H1 (cell line): ENCODE results near the gene ARHGAP24. TPM values are rescaled to one million over a fixed set of nuclear protein-coding genes. Genes with fewer than 3 reads are reported as not detected.

ENCODE experiments used
- CTCF ChIA-PET: fragments of 300-600 bp; sonication (Branson Sonifier 250); formaldehyde crosslinking; loops from one replicate; lab custom pipeline; 2021; ENCODE audit not compliant: partially characterized antibody; lab: Charles Lee
- POLR2A ChIA-PET: fragments of 300-600 bp; sonication (Branson Sonifier 250); formaldehyde crosslinking; loops from one replicate; lab custom pipeline; 2021; ENCODE audit warnings: inconsistent platforms; ENCODE audit not compliant: partially characterized antibody; lab: Charles Lee
- DNase-seq, 2 experiments: peaks; one replicate each; pipeline versions ENCODE4 v3.0.0 to v3.0.0-alpha.2; 2010 to 2022; ENCODE audit warnings: low spot score in 2 of 2, low read depth in 1 of 2, mixed read lengths in 1 of 2
- FAIRE-seq: peaks from 2 replicates; lab custom pipeline; 2011; peaks lifted over from hg19 to GRCh38; lab: Jason Lieb, UNC
- H2AFZ ChIP-seq: 2 replicates; pipeline ENCODE4 v1.8.1; 2012; ENCODE audit warnings: low read length, inconsistent platforms
- H2AK5ac ChIP-seq: 2 replicates; pipeline ENCODE4 v1.6.1; 2013; ENCODE audit warnings: low read depth, low read length
- H2BK120ac ChIP-seq: replicated peaks from 2 replicates; pipeline ENCODE3; 2013; ENCODE audit warnings: low read depth, low read length, inconsistent platforms
- H2BK12ac ChIP-seq: 2 replicates; pipeline ENCODE4 v1.6.1; 2013; ENCODE audit warnings: low read depth, low read length
- H2BK15ac ChIP-seq: 2 replicates; pipeline ENCODE4 v1.6.1; 2013; ENCODE audit warnings: low read length
- H2BK20ac ChIP-seq: 2 replicates; pipeline ENCODE4 v1.6.1; 2013; ENCODE audit warnings: low read length
- H2BK5ac ChIP-seq: 2 replicates; pipeline ENCODE4 v1.6.1; 2013; ENCODE audit warnings: low read depth, low read length
- H3K14ac ChIP-seq: 2 replicates; pipeline ENCODE4 v1.6.1; 2013; ENCODE audit warnings: inconsistent platforms; ENCODE audit not compliant: insufficient read length
- H3K18ac ChIP-seq: 2 replicates; pipeline ENCODE4 v1.6.1; 2013; ENCODE audit warnings: low read length; ENCODE audit errors: extremely low read depth
- H3K23ac ChIP-seq: 2 replicates; pipeline ENCODE4 v1.6.1; 2013; ENCODE audit warnings: inconsistent platforms; ENCODE audit not compliant: insufficient read length
- H3K23me2 ChIP-seq: 2 replicates; pipeline ENCODE4 v1.6.1; 2013; ENCODE audit warnings: low read depth, low read length
- H3K27ac ChIP-seq: 2 replicates; pipeline ENCODE4 v1.6.1; 2011; ENCODE audit warnings: low read depth, low read length, inconsistent platforms
- H3K27me3 ChIP-seq, 4 experiments: replicated peaks in 1 of 4; 1 replicate in 1 of 4; 2 replicates in 3 of 4; pipeline versions ENCODE4 v1.6.1 to v1.8.1; 2011 to 2013; ENCODE audit warnings: low read length in 3 of 4, mild to moderate bottlenecking in 3 of 4, inconsistent platforms in 2 of 4, mixed read lengths in 2 of 4, moderate library complexity in 1 of 4; ENCODE audit not compliant: control insufficient read depth in 3 of 4, insufficient read depth in 3 of 4; ENCODE audit errors: extremely low read depth in 1 of 4
- H3K36me3 ChIP-seq, 4 experiments: 2 replicates each; pipeline versions ENCODE4 v1.6.1 to v1.8.1; 2011 to 2013; ENCODE audit warnings: mild to moderate bottlenecking in 4 of 4, low read length in 3 of 4, moderate library complexity in 2 of 4, control low read depth in 1 of 4, inconsistent platforms in 1 of 4; ENCODE audit not compliant: insufficient read depth in 4 of 4, control insufficient read depth in 2 of 4
- H3K4ac ChIP-seq: replicated peaks from 2 replicates; pipeline ENCODE3; 2013; ENCODE audit warnings: low read length, low read depth, mixed read lengths, inconsistent platforms; ENCODE audit not compliant: insufficient read length
- H3K4me1 ChIP-seq, 4 experiments: replicated peaks in 1 of 4; 1 replicate in 1 of 4; 2 replicates in 3 of 4; pipeline versions ENCODE4 v1.6.1 to v1.8.1; 2011 to 2013; ENCODE audit warnings: low read length in 3 of 4, inconsistent platforms in 2 of 4, mixed read lengths in 1 of 4; ENCODE audit not compliant: insufficient read depth in 4 of 4, control insufficient read depth in 3 of 4
- H3K4me2 ChIP-seq, 2 experiments: 2 replicates each; pipeline versions ENCODE4 v1.6.1 to v1.8.1; 2011 to 2013; ENCODE audit warnings: low read depth in 2 of 2, low read length in 2 of 2, control low read depth in 1 of 2, inconsistent platforms in 1 of 2, mild to moderate bottlenecking in 1 of 2; ENCODE audit not compliant: insufficient read depth in 1 of 2
- H3K4me3 ChIP-seq, 4 experiments: fragments of 200-600, 300-600 bp in 1 of 4; sonication (generic), shearing (Covaris generic), sonication (Bioruptor Twin) in 1 of 4; 2 replicates each; pipeline versions ENCODE4 v1.5.1 to v1.8.1; 2011 to 2016; ENCODE audit warnings: low read length in 4 of 4, low read depth in 3 of 4, control low read depth in 2 of 4, inconsistent platforms in 2 of 4, mild to moderate bottlenecking in 2 of 4, mixed read lengths in 1 of 4, moderate library complexity in 1 of 4; ENCODE audit not compliant: insufficient read depth in 2 of 4; ENCODE audit errors: extremely low read depth in 1 of 4
- H3K56ac ChIP-seq: replicated peaks from 2 replicates; pipeline ENCODE3; 2013; ENCODE audit warnings: low read depth, mild to moderate bottlenecking, mixed read lengths, low read length, inconsistent platforms; ENCODE audit not compliant: insufficient read length
- H3K79me1 ChIP-seq: 2 replicates; pipeline ENCODE4 v1.6.1; 2013; ENCODE audit warnings: low read depth, low read length, control low read depth
- H3K79me2 ChIP-seq, 2 experiments: 2 replicates each; pipeline versions ENCODE4 v1.6.1 to v1.8.1; 2012 to 2013; ENCODE audit warnings: low read length in 2 of 2, mild to moderate bottlenecking in 2 of 2, inconsistent platforms in 1 of 2; ENCODE audit not compliant: insufficient read depth in 2 of 2, control insufficient read depth in 1 of 2
- H3K9ac ChIP-seq, 4 experiments: replicated peaks in 1 of 4; 1 replicate in 1 of 4; 2 replicates in 3 of 4; pipeline versions ENCODE4 v1.6.1 to v1.8.1; 2011 to 2013; ENCODE audit warnings: low read depth in 3 of 4, low read length in 3 of 4, control low read depth in 2 of 4, mild to moderate bottlenecking in 2 of 4, moderate library complexity in 2 of 4, inconsistent platforms in 1 of 4; ENCODE audit errors: extremely low read depth in 1 of 4
- H3K9me3 ChIP-seq, 2 experiments: 2 replicates each; pipeline versions ENCODE4 v1.6.1 to v1.8.1; 2012 to 2013; ENCODE audit warnings: mild to moderate bottlenecking in 2 of 2, moderate library complexity in 2 of 2, control low read depth in 1 of 2, inconsistent platforms in 1 of 2, low read depth in 1 of 2, low read length in 1 of 2, mixed read lengths in 1 of 2; ENCODE audit not compliant: insufficient read depth in 2 of 2
- H4K20me1 ChIP-seq, 2 experiments: replicated peaks in 1 of 2; 2 replicates each; pipeline versions ENCODE3 to v1.8.1; 2011 to 2013; ENCODE audit warnings: inconsistent platforms in 2 of 2, low read length in 2 of 2, mild to moderate bottlenecking in 1 of 2; ENCODE audit not compliant: insufficient read depth in 2 of 2, control insufficient read depth in 1 of 2
- H4K5ac ChIP-seq: 2 replicates; pipeline ENCODE4 v1.6.1; 2013; ENCODE audit warnings: low read length, low read depth, mixed read lengths, inconsistent platforms; ENCODE audit not compliant: insufficient read length
- H4K8ac ChIP-seq: 2 replicates; pipeline ENCODE4 v1.8.0; 2013; ENCODE audit warnings: mild to moderate bottlenecking, moderate library complexity, low read length, inconsistent platforms; ENCODE audit not compliant: insufficient read depth; ENCODE audit errors: extremely low read depth
- H4K91ac ChIP-seq: replicated peaks from 2 replicates; pipeline ENCODE3; 2013; ENCODE audit warnings: low read length, mixed read lengths, inconsistent platforms; ENCODE audit not compliant: insufficient read length
- CEBPB ChIP-seq: IDR thresholded peaks from 2 replicates; pipeline ENCODE4 v1.6.1; 2012; ENCODE audit warnings: low read depth, low read length
- POLR2A ChIP-seq, 2 experiments: IDR thresholded peaks; 1 replicate in 1 of 2; 2 replicates in 1 of 2; pipeline ENCODE4 v1.6.1; 2011; ENCODE audit warnings: low read depth in 2 of 2, low read length in 2 of 2, mild to moderate bottlenecking in 2 of 2; ENCODE audit errors: control extremely low read depth in 1 of 2
- TAF1 ChIP-seq: IDR thresholded peaks from 2 replicates; pipeline ENCODE4 v1.6.1; 2011; ENCODE audit warnings: mild to moderate bottlenecking, low read depth, low read length
- TEAD4 ChIP-seq: IDR thresholded peaks from 2 replicates; pipeline ENCODE4 v1.6.1; 2012; ENCODE audit warnings: low read depth, low read length, inconsistent platforms, mixed read lengths
- WGBS, 2 experiments: shearing (Covaris generic) in 1 of 2; methylation state at CpG; one replicate each; pipeline versions ENCODE4 v1.1.6 to v1.1.7; 2013 to 2015; ENCODE audit warnings: low lambda C conversion rate in 2 of 2, mixed read lengths in 2 of 2, inconsistent platforms in 1 of 2, low coverage in 1 of 2, missing lambda C conversion rate in 1 of 2; ENCODE audit not compliant: insufficient replicate concordance in 2 of 2, insufficient coverage in 1 of 2, insufficient read length in 1 of 2; ENCODE audit errors: extremely low coverage in 1 of 2, missing lambda C conversion rate in 1 of 2; 5-methylcytosine and 5-hydroxymethylcytosine counted together
- polyA plus RNA-seq, 7 experiments: library from polyadenylated mRNA; depleted of rRNA in 3 of 7; stranded (reverse) in 5 of 7; unstranded in 2 of 7; fragments of >200 nt in 5 of 7; fragments of 200-250 nt in 2 of 7; gene quantifications; 1 replicate in 5 of 7; 2 replicates in 1 of 7; 4 replicates in 1 of 7; pipeline versions ENCODE4 v1.2.1 to v1.2.3, GENCODE V29; 2011 to 2013; ENCODE audit warnings: missing spikeins in 2 of 7, mixed read lengths in 2 of 7
- total RNA-seq: library from RNA; stranded (reverse); fragmentation: NEBNext Ultra II Directional; extraction: Animal tissue kit (Norgen Biotek cat#: 25700); gene quantifications from 2 replicates; pipeline ENCODE4 v1.2.1, GENCODE V29; 2021

The ARHGAP24 gene
- total and polyA plus RNA-seq, 2 of the 8 experiments (the other 6 are each of a cell fraction or from before 2014, with no cell fraction given): 0.08 to 0.50 TPM

DNA sequence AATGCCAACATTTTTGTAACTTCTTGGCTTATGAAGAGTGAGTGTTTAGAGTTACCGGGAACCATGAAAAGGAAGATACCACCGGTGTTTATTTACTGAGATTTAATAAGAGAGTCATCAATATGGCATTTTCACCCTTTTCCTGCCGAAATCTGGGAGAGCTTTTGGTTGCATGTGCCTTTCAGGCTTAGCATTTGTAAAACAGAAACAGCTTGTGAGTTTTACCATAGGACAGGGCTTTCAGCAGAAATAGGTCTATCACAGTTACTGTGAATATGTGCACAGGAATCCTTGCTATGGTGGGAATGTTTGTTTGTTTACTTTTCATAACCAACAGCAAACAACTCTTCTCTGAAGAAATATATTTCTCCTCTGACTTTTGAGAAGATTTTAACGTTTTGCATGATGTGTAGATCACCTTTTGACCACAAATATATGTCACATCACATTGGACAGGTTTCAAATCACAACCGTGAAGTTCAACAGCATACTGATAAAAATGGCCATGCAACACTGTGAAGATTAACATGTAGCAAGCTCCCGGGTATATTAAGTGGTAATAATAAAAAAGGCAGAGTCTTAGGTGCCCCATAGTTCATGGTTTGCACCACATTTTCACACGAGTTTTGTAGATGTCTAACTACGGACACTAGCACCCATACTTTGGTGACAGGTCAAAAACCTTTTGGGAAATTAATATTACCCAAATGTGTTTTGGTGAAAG is 21.3 kb downstream of the ARHGAP24 start:
- no peaks in the 10 kb centered on the region for H4K20me1 ChIP-seq
- FAIRE-seq: no peak
- no peak overlapping the region for H3K27ac ChIP-seq
- no peak overlapping the region for H2AFZ ChIP-seq
- H3K56ac ChIP-seq: no peak overlapping the region
- H2BK20ac ChIP-seq: no peak overlapping the region
- DNase-seq: no peak
- H3K79me2 ChIP-seq: no peaks in the 10 kb centered on the region
- ChIA-PET CTCF (no interaction called here), POLR2A (no interaction called here)
- H4K5ac ChIP-seq: no peak overlapping the region
- H3K4me2 ChIP-seq: no peak overlapping the region
- no peak overlapping the region for H2AK5ac ChIP-seq
- no peaks in the 10 kb centered on the region for H3K9me3 ChIP-seq
- H3K18ac ChIP-seq: no peak overlapping the region
- no peak overlapping the region for H2BK5ac ChIP-seq
- H3K27me3 ChIP-seq: no peaks in the 10 kb centered on the region
- H2BK15ac ChIP-seq: no peak overlapping the region
- no peak overlapping the region for H3K4ac ChIP-seq
- no peak overlapping the region for H3K9ac ChIP-seq
- H3K4me1 ChIP-seq: no peaks in the 10 kb centered on the region
- H3K4me3 ChIP-seq: no peak overlapping the region
- no peaks in the 10 kb centered on the region for H3K36me3 ChIP-seq
- WGBS, 2 experiments: 90% methylated on average over 8 of the region's 8 CpGs; no CpG with 5 or more reads in 1 of the 2 experiments
- H4K91ac ChIP-seq: no peak overlapping the region
- no peaks in the 10 kb centered on the region; the same call in 1 of the 2 replicates for H3K23me2 ChIP-seq
- no peaks in the 10 kb centered on the region for H3K79me1 ChIP-seq
- H3K14ac ChIP-seq: no peak overlapping the region
- no peak overlapping the region for H4K8ac ChIP-seq
- no peak overlapping the region for H2BK120ac ChIP-seq
- TF ChIP-seq TEAD4 (no peak), TAF1 (no peak), POLR2A (IDR thresholded peaks at IDR 0.05; ENCODE audit: control extremely low read depth in 1 of 2, low read depth in 2 of 2, low read length in 2 of 2) (no peak), CEBPB (no peak)
- TF ChIP-seq, all 59 proteins: peak for 0
- Histone ChIP-seq H3K23ac (no peak overlapping the region), H2BK12ac (no peak overlapping the region)
